PC-3 (cell line): ENCODE measurements around the gene DGKB.

Source experiments
- CTCF ChIP-seq: fragments of 300-600 bp; sonication (generic); conservative IDR thresholded peaks from 2 replicates; pipeline ENCODE4 v1.5.1; 2017; ENCODE audit warnings: antibody characterized with exemption, low read depth, mild to moderate bottlenecking, low read length
- EZH2phosphoT487 ChIP-seq: fragments of 300-600 bp; sonication (generic); IDR thresholded peaks from 2 replicates; pipeline ENCODE4 v1.6.1; 2018; ENCODE audit warnings: mild to moderate bottlenecking, antibody characterized with exemption, low read length, borderline replicate concordance

- TF ChIP-seq CTCF (peak; percentile 42), EZH2phosphoT487 (no peak)
Observed at GRCh38 chr7:14424675-14425074, 477.9 kb downstream of the DGKB start.
